ENCODE results near the gene KRT80.
"Not testable (repeated sequence)": the region's sequence is repeated elsewhere in the genome, so short reads cannot be mapped to it uniquely, and the experiment has no call there.

The KRT80 gene

GRCh38 chr12:52191841-52192791 lies at the start of gene KRT80:
TSS of gene KRT80 (minus strand) at chr12:52192014. CDS start at chr12:52191902, 112 bp downstream.
- peak; percentile 99 for DNase-seq (ENCODE audit: low spot score)

GRCh38 chr12:52241205-52241842 lies 49.5 kb upstream of the KRT80 start:
- no peak for DNase-seq (ENCODE audit: low spot score)

GRCh38 chr12:52240247-52240646 lies 48.4 kb upstream of the KRT80 start:
- not testable (repeated sequence) for DNase-seq (ENCODE audit: low spot score)

GRCh38 chr12:52239767-52240166 lies 48.0 kb upstream of the KRT80 start:
- no peak for DNase-seq (ENCODE audit: low spot score)

- DNase-seq (ENCODE audit: low spot score) = no peak
Measured at GRCh38 chr12:52238916-52239646, 47.3 kb upstream of the KRT80 start.

GRCh38 chr12:52238207-52238840 lies 46.5 kb upstream of the KRT80 start:
- no peak for DNase-seq (ENCODE audit: low spot score)

GRCh38 chr12:52236386-52237050 lies 44.7 kb upstream of the KRT80 start:
- no peak for DNase-seq (ENCODE audit: low spot score)

- DNase-seq (ENCODE audit: low spot score) = no peak
Measured at GRCh38 chr12:52235822-52236361, 44.1 kb upstream of the KRT80 start.

- peak; percentile 71 for DNase-seq (ENCODE audit: low spot score)
Measured at GRCh38 chr12:52235001-52235764, 43.4 kb upstream of the KRT80 start.

- no peak for DNase-seq (ENCODE audit: low spot score)
Measured at GRCh38 chr12:52234223-52234810, 42.5 kb upstream of the KRT80 start.

GRCh38 chr12:52233462-52234207 lies 41.8 kb upstream of the KRT80 start:
- DNase-seq (ENCODE audit: low spot score) = no peak

- DNase-seq (ENCODE audit: low spot score) = no peak
Measured at GRCh38 chr12:52232674-52233461, 41.1 kb upstream of the KRT80 start, which contains the start of gene KRT7. TSS of gene KRT7 (plus strand) at chr12:52233243. CDS start at chr12:52233297, 54 bp downstream.

- DNase-seq (ENCODE audit: low spot score) = no peak
Measured at GRCh38 chr12:52232203-52232673, 40.4 kb upstream of the KRT80 start.

- no peak for DNase-seq (ENCODE audit: low spot score)
Measured at GRCh38 chr12:52231305-52232202, 39.7 kb upstream of the KRT80 start.

GRCh38 chr12:52230364-52231281 lies 38.8 kb upstream of the KRT80 start:
- peak; percentile 90 for DNase-seq (ENCODE audit: low spot score)

- DNase-seq (ENCODE audit: low spot score) = no peak
Measured at GRCh38 chr12:52229836-52230343, 38.1 kb upstream of the KRT80 start.
